HG03460 (cell line): ENCODE data around the gene MTSS2.

ENCODE experiments used
- ATAC-seq: cut with Tn5 transposase; IDR thresholded peaks from one replicate; pipeline ENCODE4 v1.9.1; 2021; ENCODE audit not compliant: unreplicated experiment

The MTSS2 gene

DNA sequence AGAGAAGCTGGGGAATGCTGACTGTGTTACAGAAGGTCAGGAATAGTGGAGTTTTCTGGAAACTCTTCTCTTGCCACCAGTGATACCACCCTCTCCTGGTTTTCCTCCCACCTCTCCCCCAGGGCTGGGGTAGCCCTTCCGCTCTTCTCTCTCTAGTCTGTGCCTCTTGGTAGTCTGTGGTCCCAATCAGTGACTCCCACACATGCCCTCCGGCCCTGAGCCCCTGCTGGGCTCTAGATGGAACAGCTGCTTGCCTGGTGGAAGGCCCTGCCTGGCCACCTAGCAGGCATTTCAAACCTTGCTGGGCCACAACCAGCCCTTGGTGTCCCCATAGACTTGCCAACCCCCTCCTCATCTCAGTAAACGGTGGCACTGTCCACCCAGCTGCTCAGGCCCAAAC is 15.2 kb upstream of the MTSS2 start:
- no peak for ATAC-seq

DNA sequence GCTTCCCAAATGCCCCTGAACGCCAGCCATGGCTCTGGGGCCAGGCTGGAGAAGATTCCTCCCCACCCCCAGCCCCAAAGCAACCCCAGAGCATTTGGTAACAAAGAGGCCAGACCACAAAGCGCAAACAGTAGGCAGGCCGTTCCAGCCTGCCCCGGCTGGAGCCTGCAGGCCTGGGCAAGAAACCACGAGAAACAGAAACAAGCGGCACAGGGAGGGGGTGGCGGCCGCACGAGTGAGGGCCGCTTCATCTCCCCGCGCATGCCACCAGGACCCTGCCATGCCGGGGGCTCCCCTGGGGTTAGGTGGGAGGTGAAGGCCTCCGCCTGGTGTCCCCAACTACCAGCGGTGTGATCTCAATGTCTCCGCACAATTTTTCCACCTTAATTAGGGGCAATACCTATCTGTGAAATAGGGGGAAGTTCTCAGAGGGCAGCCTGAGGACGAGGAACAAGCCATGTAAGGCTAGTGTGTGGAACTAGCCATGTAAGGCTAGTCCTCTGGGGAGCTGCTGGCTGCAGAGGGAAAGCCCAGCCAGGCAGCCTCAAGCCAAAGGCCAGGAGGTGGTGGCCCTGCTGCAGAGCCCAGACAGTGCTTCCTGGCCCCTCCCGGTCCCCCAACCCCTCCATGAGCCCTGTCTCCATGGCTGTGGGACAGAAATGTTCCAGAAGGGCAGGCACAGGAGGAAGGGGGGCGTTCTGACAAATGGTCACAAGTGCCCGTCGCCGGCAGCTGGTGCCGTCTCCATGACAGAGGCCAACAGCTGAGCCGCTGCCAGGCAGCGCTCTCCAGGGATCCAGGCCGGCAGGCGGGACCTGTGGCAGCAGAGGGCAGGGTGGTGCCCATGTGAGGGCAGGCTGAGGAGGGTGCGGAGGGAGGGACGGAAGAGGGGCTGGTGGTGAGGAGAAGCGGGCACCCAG is 14.5 kb upstream of the MTSS2 start:
- ATAC-seq: no peak

DNA sequence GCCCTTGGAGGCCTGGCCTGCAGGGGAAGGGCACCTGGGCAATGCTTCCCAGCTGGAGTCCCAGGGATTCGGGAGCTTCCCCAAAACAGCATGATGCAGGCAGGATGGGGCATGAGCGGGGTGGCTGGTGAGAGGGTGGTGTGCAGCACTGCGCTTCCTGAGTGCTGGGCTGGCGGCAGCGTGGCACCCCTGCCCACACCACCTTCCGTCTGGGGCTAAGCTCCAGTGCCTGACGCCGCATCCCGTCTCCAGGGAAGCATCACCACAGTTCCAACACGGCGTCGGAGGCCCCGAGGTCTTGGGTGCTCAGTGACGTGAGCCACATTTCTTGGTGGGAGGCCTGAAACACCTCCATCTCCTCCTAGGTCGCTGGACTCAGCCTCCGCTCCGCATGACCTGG is 13.8 kb upstream of the MTSS2 start:
- no peak for ATAC-seq

DNA sequence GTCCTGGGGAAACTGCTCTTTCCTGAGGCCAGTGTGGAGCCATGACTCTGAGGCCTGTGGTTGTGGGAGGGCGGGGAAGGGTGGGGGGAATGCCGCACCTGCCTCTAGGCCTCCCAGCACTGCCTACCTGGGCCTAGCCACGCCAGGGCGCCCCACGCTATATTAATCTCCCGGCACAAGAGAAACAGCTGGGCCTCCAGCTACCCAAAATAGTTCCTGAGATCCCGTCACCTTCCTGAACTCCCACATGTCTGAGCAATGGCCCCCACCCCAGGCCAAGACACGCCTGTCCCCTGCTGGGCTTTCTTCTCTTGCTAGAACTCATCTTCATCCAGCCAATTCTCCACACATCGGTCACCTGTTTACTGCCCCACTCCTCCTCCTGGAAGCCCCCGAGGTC is 13.0 kb upstream of the MTSS2 start:
- ATAC-seq: no peak

DNA sequence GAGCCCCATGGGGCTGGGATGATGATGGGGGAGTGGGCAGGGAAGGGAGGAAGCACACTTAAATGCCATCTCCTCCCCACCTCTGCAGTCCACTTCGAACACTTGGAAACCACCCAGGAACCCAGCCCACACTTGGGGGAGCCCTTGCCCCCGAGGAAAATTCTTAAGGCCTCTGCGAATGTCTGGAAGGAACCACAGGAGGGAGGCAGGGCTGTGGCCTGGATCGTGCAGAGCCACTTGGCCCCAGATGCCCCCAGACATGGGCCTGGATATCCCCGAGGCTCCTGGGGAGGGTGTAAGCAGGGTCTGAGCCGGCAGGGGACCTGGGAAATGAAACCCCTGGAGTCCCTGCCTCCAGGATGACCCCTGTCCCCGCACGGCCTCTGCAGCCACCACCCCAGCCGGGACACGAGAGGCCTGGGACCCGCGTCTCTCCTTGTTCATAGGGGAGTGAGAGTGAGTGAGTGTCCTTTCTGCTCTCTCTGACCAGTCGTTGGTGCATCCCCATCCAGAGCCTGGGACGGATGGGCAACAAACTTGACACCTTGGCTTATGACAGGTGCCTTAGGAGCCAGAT is 11.8 kb upstream of the MTSS2 start:
- ATAC-seq: no peak

DNA sequence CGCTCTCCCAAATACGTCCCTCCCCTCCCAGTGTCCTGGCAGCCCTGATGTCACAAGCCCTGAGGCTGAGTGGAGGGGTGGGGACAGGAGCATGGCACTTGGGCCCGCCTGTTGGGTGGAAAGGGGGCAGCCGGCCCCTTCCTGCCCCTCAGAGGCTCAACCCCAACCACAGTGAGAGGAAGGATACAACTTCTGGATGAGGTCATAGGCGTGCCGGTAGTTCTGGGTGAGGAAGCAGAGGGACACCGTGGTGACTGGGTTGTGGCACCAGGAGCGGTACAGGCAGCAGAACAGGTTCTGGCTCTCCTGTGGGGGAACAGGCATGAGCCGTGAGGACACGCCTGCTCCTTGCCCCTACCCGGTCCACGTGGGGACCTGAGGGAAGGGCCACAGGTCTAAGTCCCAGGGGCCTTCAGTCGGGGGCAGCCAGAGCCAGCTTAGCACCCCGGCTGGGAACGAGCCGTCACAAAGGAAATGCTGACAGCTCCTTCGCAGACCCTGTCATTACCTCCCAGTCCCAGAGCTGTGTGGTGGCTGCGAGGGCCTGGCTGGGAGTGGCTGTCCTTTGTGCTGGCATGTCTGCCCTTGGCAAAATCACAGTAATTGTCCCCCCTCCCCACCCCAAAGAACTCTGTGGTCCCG is 11.2 kb upstream of the MTSS2 start:
- ATAC-seq: no peak

DNA sequence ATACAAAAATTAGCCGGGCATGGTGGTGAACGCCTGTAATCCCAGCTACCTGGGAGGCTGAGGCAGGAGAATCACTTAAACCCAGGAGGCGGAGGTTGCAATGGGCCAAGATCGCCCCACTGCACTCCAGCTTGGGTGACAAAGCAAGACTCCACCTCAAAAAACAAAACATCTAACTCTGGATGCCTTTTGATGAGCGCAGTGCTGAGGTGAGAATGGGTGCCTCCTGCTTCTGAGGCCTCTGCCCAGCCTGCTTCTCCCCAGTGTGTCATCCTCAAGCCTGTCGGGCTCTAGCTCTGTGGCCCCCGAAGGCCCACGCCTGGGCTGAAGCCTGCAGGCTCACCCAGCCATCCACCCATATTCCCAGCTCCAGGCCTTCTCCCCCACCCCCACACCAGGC is 10.5 kb upstream of the MTSS2 start:
- no peak for ATAC-seq

DNA sequence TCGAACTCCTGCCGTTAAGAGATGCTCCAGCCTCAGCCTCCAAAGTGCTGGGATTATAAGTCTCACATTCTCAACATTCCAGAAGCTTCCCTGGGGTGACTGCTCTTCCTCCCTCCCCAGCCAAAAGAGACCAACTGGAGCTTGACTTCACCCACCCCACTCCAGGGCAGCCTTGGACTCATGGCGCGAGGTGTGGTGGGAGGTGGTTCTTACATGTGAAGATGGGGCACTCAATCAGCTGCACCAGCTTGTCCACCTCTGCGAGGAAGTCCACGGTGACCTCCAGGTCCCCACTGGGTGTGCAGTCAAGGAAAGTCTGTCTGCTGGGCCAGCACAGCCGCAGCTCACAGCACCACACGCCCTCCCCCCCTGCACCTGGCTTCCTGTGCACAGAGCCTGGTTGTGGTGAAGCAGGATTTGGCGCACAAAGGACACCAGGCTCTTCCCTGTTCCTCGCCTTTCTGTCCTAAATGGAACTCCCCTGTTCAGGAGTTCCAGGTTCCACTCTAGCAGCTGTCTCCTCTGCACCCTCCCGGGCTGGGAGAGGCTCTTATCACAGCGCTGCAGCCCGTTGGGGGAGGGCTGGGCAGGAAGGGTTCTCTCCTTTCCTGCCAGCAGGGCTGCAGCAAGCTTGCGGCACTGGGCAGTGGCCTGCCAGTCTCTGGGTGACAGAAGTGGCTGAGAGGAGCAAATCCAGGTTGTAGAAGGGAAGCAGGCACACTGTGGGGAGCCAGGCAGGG is 9.6 kb upstream of the MTSS2 start:
- no peak for ATAC-seq

DNA sequence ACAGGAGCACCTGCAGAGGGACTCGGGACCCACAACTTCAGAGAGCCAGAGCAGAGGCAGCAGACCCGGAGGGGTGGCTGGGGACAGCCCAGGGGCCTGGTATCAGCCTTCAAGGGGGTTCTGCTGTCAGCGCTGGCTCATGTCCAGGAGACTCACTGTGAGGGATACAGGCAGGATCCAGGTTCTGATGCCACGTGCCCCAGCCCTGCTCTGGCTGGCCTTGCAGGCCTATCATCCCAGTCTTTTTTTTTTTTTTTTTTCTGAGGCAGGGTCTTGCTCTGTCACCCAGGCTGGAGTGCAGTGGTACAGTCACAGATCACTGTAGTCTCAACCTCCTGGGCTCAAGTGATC is 9.0 kb upstream of the MTSS2 start:
- no peak for ATAC-seq

DNA sequence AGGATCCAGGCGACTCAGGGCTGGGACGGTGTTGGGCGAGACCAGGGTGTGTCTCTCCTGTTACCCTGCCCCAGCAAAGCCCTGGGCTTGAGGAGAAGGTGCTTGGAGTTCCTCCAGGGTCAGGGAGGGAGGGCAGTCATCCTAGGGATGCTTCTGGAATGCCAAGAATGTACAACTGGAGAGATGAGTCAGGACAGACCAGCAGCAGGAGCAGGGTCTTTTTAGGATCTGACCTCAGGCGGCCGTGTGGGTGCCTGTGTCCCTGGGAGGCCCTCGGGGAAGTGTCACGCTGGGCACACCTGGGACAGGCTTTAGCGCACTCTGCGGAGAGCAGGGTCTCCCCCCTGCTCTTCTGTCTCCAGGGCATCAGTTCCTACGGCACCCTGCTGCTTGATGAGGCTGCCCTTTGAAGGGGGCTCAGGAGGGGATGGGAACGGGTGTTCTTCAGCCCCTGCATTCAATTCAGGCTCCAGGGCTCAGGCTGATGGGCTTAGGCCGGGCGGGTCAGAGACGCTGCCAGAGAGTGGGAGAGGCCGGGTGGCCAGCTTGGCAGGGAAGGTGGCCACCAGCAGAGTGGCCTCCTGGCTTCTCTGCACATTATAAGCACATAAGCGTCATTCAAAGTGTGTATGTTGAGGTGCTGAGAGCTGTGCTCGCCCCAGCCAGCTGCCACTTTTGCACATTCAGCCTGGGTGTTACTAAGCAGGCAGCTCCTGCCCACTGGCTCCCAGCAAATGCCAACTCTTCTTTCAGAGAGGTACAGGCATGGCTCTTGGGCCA is 8.4 kb upstream of the MTSS2 start:
- no peak for ATAC-seq

DNA sequence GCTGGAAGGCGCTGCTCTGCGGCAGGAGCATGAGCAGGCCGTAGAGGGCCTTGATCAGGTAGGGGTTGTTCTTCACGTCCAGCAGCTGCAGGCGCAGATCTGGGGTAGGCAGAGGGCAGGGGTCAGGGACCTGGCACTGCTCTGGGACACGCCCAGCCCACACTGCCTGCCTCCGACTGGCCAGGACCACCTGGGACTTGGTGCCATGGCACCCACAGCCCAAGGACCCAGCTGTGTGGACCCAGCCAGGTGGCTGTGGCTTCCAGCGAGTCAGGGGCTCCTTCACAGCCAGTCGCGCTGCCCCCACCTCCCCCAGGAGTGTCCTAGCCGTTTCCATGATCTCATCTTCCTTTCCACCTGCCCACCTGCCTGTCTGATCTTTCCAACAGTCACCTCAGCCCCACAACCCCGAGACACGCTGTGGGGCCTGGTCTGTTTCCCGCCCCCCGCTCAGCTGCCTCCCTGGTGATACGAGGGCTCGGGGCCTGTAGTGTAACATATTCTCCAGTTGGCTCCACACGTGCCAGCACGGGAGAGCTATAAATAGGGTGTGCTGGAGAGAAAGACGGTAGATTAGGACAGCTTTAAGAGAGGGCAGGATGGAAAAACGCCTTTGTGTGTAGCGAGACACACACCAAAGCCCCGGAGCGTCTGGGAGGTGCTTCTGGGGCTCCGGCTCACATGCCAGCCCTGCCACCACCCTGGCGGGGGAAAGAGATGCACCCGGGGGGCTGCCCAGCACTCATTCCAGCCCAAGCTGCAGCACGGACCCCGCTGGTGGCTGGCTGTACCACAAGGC is 7.2 kb upstream of the MTSS2 start:
- ATAC-seq: no peak

DNA sequence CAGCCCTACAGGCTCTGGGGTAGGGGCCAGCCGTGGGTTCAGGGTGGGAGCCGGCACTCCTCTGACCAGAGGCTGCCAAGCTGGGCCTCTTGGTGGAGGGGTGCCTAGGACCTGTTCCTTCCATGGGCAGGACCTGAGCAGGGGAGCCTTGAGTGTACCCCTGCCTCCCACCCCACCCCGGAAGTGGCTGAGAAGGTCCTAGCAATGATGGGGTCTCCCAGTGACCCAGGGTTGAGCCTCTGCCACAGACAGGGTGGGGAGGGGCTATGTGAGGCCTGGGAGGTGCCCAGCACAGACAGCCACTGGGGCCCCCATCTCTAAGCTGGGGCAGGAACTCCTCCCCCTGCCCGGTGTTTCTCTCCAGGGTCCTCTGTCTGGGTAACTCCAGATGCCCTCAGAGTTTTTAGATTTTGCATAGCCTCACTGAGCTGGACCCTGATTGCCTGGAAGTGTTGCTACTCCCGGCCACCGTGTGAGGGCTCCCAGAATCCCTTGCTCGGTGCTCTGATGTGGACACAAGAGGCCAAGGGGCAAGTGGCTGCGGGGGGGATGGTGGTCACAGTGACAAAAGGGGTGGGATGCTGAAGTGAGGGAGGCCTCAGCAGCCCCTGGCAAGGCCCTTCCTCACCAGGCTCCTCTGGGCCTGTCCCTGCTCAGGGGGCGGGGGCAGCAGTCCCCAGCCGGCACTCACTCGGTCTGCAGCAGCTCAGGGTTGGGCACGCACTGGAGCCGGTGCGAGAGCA is 6.4 kb upstream of the MTSS2 start:
- ATAC-seq: no peak

DNA sequence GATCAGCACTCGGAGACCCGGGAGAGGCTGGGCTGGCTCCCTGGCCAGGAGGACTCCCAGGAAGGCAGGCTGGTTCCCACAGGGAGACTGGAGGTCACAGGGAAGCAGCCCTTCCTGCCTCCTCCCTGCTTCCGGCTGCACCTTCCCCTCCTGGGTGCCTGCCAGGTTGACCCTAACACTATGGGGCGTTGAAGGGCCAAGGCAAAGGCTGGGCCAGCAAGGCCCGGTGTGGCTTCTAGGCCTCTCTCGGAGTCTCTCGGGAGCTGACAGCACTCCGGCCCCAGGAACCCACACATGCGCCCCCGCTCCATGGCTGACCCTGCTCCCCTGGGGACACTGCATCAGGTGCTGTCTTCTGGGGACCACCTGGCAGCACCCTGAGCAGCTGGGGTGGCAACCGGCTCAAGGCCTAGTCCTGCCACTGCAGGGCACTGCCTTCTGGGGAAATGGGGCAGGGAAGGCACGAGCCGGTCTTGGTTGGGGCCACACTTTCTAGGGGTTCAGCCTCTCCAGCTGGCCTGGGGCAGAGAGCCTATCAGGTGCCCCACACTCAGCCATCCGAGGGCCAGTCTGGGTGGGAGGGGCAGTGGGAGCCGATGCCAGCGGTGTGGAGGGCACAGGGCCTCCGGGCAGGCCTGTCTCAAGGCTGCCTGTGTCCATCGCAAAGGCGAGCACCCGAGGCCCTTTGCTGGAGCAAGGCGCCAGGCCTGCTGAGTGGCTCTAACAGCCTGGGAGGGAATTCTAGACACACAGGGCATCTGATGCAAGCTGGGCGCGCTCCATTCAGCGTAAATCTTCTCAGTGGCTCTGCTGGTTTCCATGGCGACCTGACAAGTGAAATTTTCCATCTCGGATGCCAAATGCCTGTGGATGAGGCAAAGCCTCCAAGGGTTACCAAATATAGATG is 5.6 kb upstream of the MTSS2 start:
- no peak for ATAC-seq

DNA sequence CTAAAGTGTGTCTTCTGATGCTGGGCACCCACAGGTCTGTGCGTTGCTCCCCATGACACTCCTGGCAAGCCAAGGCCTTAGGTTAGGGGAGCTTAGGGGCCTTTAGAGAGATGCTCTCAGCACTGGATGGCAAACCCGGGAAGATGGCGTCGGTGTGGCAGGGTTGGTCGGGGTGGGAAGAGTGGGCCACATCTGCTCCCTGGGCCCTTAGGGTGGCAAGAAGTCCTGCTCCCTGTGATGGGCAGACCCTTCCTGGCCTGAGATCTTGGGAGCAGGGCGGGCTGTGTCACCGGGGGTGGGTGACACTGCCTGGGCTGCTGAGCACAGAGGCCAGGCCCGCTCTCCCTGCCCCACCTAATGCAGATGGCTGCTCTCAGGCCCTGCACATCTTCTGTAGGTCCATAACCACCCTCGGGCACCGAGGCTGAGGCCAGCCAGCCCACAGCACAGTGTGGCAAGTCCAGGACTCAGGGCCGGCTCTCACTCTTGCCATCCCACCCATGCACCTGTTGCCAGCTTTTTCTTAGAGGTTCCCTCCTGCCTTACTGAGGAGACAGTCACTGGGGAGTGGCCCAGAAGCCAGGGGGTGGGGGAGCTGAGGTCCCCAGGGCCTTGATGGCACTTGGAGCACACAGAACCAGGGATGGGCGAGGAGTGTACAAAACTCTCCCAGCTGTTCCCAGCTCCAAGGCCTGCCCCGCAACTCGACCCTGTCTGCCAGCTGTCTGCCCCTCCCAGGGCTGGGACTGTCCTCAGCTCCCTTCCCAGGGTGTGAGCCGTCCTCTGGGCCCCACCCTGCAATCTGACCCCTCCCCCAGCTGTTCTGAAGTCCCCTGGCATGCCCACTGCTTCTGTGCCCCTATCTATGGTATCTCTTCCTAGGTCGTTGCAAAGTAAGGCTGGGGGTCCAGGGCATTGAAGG is 4.4 kb upstream of the MTSS2 start:
- no peak for ATAC-seq

DNA sequence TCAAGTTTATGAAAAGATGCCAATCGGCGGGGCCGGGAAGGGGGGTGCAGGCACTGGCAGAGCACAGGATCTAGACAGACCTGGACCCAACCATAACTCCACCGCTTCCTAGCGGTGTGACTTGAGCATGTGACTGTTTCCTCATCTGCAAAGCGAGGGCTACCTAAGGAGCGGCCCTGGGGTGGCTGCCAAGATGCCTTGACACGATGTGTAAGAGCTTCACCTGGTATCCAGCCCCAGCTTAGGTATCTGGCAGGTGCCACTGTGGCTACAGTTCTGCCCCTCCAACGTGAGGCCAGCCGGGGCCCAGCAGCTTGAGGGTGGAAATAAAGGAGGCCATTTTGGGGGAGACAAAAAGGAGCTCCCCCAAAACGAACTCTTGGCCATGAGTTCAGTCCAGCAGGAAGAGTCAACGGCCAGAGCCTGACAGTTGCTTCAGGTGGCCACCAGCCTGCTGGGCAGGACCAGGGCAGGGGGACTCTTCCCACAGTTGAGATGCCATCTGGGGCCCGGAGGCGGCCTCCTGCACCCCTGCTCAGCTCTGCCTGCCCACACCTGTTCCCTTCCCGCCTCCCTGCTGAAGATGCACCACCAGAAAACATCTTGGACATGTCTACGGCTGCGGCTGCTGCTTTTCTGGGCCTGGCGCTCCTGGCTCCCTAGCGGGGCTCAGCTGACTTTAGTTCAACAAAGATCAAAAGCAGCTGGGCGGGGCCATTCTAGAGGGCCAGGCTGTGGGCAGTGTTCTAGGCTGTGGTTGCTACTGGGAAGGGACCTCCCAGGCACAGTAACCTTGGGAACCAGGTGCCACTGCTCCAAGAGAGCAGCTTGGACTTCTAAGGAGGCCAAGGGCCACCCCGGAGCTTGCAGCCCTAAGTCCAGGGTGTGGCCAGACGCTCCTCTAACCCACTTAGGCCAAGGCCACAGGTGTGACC is 3.4 kb upstream of the MTSS2 start:
- no peak for ATAC-seq

DNA sequence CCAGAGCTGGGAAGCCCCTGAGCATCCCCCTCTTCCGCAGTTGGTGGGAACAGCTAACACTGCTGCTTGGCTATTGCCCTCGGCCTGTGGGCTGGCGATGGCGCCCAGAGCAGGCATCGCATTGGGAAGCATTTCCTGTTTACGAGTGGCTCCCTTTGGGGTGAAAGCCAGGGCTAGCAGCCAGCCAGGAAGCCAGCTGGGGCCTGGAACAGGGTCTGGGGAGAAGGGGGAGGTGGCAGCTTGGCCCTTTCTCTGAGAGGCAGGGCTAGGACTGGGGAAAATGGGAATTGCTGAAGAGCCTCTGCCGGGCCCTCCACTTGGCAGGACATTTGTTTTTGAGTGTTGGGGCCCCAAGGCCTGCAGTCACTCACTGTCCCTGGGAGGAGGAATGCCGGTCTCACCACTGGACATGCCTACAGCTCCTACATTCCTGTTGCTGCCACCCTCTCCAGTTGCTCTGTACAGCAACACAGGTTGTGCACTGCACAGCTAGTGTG is 2.4 kb upstream of the MTSS2 start:
- no peak for ATAC-seq
